Adrenal gland (tissue), 12 donors: ENCODE measurements around the gene SLC12A9. TPM values are rescaled to one million over a fixed set of nuclear protein-coding genes. Genes with fewer than 3 reads are reported as not detected.
A peak's percentile ranks its signal among the peaks of the same experiment; 100 is the strongest.

ENCODE experiments used
- DNase-seq, 7 donors: peaks; one replicate each; pipeline ENCODE4 v3.0.0-alpha.2; 2019 to 2020
- H3K27ac ChIP-seq, 5 donors: fragments of 200-600 bp; sonication (generic) in 4 of 5; 1 replicate in 3 of 5; 2 replicates in 2 of 5; pipeline versions ENCODE4 v1.5.1 to v1.8.0; 2016 to 2020; ENCODE audit warnings: mild to moderate bottlenecking in 1 of 5
- H3K27me3 ChIP-seq: fragments of 200-600 bp; 2 replicates; pipeline ENCODE4 v1.8.0; 2021
- H3K36me3 ChIP-seq, 2 donors: fragments of 200-600 bp; replicated peaks in 1 of 2; 1 replicate in 1 of 2; 2 replicates in 1 of 2; pipeline versions ENCODE4 v1.5.1 to v1.8.0; 2018 to 2022
- H3K4me1 ChIP-seq, 2 donors: fragments of 200-600 bp; replicated peaks in 1 of 2; 1 replicate in 1 of 2; 2 replicates in 1 of 2; pipeline versions ENCODE4 v1.5.1 to v1.8.0; 2018 to 2021
- H3K4me3 ChIP-seq, 4 donors: fragments of 200-600 bp; sonication (generic) in 3 of 4; one replicate each; pipeline ENCODE4 v1.5.1; 2016 to 2018
- H3K9me3 ChIP-seq, 3 donors: fragments of 200-600 bp; sonication (generic) in 1 of 3; replicated peaks in 1 of 3; 1 replicate in 2 of 3; 2 replicates in 1 of 3; pipeline versions ENCODE4 v1.5.1 to v1.8.0; 2016 to 2021
- CTCF ChIP-seq, 6 experiments: fragments of 450-650 bp in 4 of 6; fragments of 200-600 bp in 2 of 6; sonication (generic) in 1 of 6; IDR thresholded peaks; 1 replicate in 5 of 6; 2 replicates in 1 of 6; pipeline versions ENCODE4 v1.5.1 to v1.8.0; 2016 to 2021; ENCODE audit warnings: antibody characterized with exemption in 6 of 6, mild to moderate bottlenecking in 2 of 6, moderate library complexity in 1 of 6
- POLR2A ChIP-seq, 2 donors: fragments of 450-650 bp; IDR thresholded peaks; one replicate each; pipeline ENCODE4 v1.6.1; 2017; ENCODE audit warnings: antibody characterized with exemption in 2 of 2, mild to moderate bottlenecking in 2 of 2, moderate library complexity in 1 of 2
- WGBS, 4 donors: extraction: QIAGEN DNeasy Blood & Tissue Kit in 2 of 4; methylation state at CpG; one replicate each; pipeline versions ENCODE4 v1.1.5 to v1.1.7; 2013 to 2017; 5-methylcytosine and 5-hydroxymethylcytosine counted together
- intact Hi-C, 2 donors: fragments of 100-400 bp; cut with DNase I; formaldehyde crosslinking; loops; one replicate each; pipeline versions ENCODE4 v1.14.1 to v1.15.0; 2022 to 2023
- polyA plus RNA-seq, 3 donors: library from polyadenylated mRNA; stranded (reverse); fragments of 200-250 nt in 2 of 3; fragments of 350-450 nt in 1 of 3; fragmentation: Illumina TruSeq in 1 of 3; extraction: RNeasy Lipid Tissue Mini Kit (QIAGEN cat#74804) in 1 of 3; gene quantifications; one replicate each; pipeline ENCODE4 v1.2.3, GENCODE V29; 2013 to 2014
- total RNA-seq, 9 donors: library from RNA; depleted of rRNA in 4 of 9; stranded (reverse); fragments of >200 nt in 4 of 9; fragments of 120-200 nt in 1 of 9; fragmentation: NEBNext Ultra II Directional in 1 of 9; extraction: Animal tissue kit (Norgen Biotek cat#: 25700) in 1 of 9; gene quantifications; one replicate each; pipeline versions ENCODE4 v1.1.0 to v1.2.4, GENCODE V29; 2013 to 2023
- donor health status: healthy with polysubstance abuse.
- donor health status: Bipolar disorder and iron deficiency.
- donor health status: DM: yes; HTN: yes; CAD: no.
- donor health status: DM: no; HTN: no; CAD: no.
- donor health status: DM: no; HTN: no; CAD: no.
- donor health status: DM: yes; HTN: yes; CAD: no.

The SLC12A9 gene
- total and polyA plus RNA-seq, 12 donors: 6.1 to 60.3 (median 20.2) TPM

GRCh38 chr7:100878685-100879084 is 26.2 kb downstream of the SLC12A9 start:
- 68 to 73% (median 71%) methylated on average over 6 of the region's 6 CpGs for WGBS, 4 donors
- H3K27me3 ChIP-seq: no peaks in the 10 kb centered on the region
- peaks cover 0 to 50% of the 10 kb centered on the region in 2 donors for H3K36me3 ChIP-seq
- TF ChIP-seq CTCF (IDR thresholded peaks at IDR 0.05): no peak
- no peak for TF ChIP-seq POLR2A (IDR thresholded peaks at IDR 0.05)
- no peak overlapping the region for H3K4me3 ChIP-seq
- intact Hi-C loops: no loop called here
- H3K9me3 ChIP-seq: no peaks in the 10 kb centered on the region
- DNase-seq: no peak
- peak overlapping the region in 1 of 5 donors; percentile 8 for H3K27ac ChIP-seq
- H3K4me1 ChIP-seq: peaks cover 21 to 47% of the 10 kb centered on the region in 2 donors

GRCh38 chr7:100879685-100880261 is 27.3 kb downstream of the SLC12A9 start:
- 50 to 59% (median 58%) methylated on average over 11 of the region's 11 CpGs for WGBS, 4 donors
- intact Hi-C loops: no loop called here
- H3K27ac ChIP-seq: no peak overlapping the region
- no peak for TF ChIP-seq POLR2A (IDR thresholded peaks at IDR 0.05)
- TF ChIP-seq CTCF (IDR thresholded peaks at IDR 0.05): no peak
- peaks cover 0 to 59% of the 10 kb centered on the region in 2 donors for H3K36me3 ChIP-seq
- H3K9me3 ChIP-seq: no peaks in the 10 kb centered on the region
- H3K27me3 ChIP-seq: no peaks in the 10 kb centered on the region
- H3K4me1 ChIP-seq: peaks cover 14 to 47% of the 10 kb centered on the region in 2 donors
- no peak overlapping the region for H3K4me3 ChIP-seq
- peak in 2 of 7 donors; percentile 52 to 58 for DNase-seq

- TF ChIP-seq CTCF (IDR thresholded peaks at IDR 0.05) (no peak), POLR2A (IDR thresholded peaks at IDR 0.05) (no peak)
- H3K27me3 ChIP-seq: no peaks in the 10 kb centered on the region
- intact Hi-C loops: no loop called here
- no peak for DNase-seq
- no peaks in the 10 kb centered on the region for H3K9me3 ChIP-seq
- H3K36me3 ChIP-seq: peaks cover 0 to 67% of the 10 kb centered on the region in 2 donors
- H3K4me1 ChIP-seq: peaks cover 13 to 46% of the 10 kb centered on the region in 2 donors
- H3K4me3 ChIP-seq: no peak overlapping the region
- 73 to 82% (median 79%) methylated on average over 7 of the region's 7 CpGs for WGBS, 4 donors
- no peak overlapping the region for H3K27ac ChIP-seq
These were observed 28.1 kb downstream of the SLC12A9 start for GRCh38 chr7:100880645-100881044.

- 92 to 96% (median 94%) methylated on average over 18 to 20 of the region's 20 CpGs for WGBS, 4 donors
These were observed 28.6 kb downstream of the SLC12A9 start for GRCh38 chr7:100881136-100881535.

More at GRCh38 chr7:100881136-100881535, 28.6 kb downstream of the SLC12A9 start:
- Histone ChIP-seq H3K27ac (no peak overlapping the region), H3K27me3 (no peaks in the 10 kb centered on the region), H3K9me3 (no peaks in the 10 kb centered on the region), H3K36me3 (peaks cover 0 to 72% of the 10 kb centered on the region in 2 donors), H3K4me3 (no peak overlapping the region), H3K4me1 (peaks cover 8 to 41% of the 10 kb centered on the region in 2 donors)
- intact Hi-C loops: no loop called here
- TF ChIP-seq CTCF (IDR thresholded peaks at IDR 0.05): no peak
- DNase-seq: no peak
